ENCODE measurements around the gene RANBP10. TPM values are rescaled to one million over a fixed set of nuclear protein-coding genes. Genes with fewer than 3 reads are reported as not detected.

RANBP10 gene
- total RNA-seq, 1 donor from 2014 or later, result 11.8 TPM

DNA sequence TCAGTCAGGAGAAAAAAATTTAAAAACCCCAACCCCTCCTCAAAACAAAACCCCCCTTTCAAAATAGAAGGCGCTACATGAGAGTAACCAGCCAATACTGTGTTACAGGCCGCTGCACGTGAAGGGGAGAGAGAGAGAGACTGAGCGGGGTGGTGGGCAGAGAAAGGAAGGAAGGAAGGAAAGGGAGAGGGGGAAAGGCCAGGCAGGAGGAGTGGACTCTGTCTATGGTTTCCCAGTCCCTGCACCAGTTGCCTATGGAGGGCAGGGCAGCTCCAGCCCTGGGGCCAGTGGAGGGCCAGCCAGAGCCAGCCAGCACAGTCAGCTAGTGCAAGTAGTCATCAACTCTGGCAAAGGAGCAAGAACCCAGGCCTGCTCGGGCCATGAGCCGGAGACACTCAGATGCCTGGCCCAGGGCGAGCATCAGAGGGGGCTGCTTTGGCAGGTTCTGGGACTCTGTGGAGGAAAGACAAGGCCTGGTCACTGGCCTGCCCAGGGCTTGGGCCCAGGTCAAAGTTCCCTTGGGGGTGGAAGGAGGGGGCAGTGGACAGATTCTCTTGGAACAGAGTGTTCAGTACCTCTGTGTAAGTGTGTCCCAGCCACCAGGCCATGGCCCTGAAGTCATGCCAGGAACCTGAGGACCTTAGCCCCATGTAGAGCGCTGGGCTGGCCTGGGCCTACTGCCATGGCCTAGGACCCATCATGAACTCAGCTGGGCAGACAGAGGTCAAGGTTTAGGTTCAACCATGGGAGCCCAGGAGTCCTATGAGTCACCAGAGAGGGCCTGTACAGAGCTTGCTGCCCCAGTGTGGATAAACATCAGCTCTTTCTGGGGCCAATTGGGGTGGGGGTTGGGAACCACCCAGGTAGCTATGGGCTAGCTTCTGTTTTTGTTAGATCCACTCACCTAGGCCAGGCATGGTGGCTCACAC, 80.0 kb downstream of the RANBP10 start:
- intact Hi-C loops (cut with micrococcal nuclease), result no loop called here
- no peak for ATAC-seq

DNA sequence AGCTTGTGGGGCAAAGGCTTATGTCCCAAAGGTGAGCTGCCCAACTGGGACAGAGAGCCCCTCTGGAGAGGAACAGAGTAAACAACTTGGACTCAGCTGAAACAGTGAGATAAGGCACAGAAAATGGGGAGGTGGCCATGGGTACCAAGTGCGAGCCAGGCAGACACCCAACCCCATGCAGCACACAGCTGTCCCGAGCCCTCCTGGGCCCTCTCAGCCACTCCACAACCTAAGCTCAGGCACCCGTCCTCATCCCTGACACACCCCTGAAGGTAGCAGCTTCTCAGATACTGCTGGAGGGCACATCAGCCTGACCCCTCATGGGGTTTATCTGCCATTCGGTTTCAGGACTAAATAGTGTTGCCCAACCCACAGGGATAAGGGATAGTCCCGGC, 82.5 kb downstream of the RANBP10 start:
- ATAC-seq (no peak), DNase-seq (no peak)
- intact Hi-C loops (cut with micrococcal nuclease), result no loop called here

More for the DNA sequence above, 80.0 kb downstream of the RANBP10 start:
- DNase-seq, result no peak

DNA sequence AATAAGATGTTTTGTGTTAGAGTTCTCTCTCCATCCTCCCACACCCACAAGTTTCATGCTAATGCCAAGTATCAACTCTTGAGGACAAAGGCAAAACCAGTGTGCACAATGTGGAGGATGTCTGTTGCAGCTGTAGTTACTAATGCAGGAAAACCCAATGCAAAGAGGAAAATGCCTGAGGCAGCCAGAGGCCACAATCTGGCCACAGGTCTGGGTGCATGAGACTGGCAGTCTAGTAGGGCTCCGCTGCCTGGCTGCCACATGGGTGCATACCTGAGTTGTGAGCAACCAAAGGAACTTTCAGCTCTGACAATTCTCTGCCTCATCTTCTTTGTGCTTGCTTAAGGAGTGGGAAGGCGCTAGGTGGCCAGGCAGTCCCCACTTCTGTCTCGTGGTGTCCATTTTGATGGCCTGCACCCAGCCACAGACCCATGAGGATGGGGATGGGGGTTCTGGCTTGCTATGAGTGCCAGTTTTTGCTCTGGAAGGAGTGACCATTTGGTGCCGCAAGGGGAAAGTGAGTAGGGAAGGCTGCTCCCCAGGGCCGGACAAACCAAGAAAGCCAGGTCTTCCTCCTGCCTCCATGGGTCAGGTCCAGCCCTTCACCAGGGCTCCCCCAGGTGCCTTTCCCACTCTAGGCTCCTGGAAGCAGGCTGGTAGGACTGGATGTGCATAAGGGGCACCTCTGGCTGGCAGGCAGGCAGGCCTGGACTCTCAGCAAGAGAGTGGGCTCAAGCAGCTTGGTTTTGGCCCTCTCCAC, 83.0 kb downstream of the RANBP10 start:
- DNase-seq, result no peak
- no peak for ATAC-seq
- intact Hi-C loops (cut with micrococcal nuclease), result no loop called here

DNA sequence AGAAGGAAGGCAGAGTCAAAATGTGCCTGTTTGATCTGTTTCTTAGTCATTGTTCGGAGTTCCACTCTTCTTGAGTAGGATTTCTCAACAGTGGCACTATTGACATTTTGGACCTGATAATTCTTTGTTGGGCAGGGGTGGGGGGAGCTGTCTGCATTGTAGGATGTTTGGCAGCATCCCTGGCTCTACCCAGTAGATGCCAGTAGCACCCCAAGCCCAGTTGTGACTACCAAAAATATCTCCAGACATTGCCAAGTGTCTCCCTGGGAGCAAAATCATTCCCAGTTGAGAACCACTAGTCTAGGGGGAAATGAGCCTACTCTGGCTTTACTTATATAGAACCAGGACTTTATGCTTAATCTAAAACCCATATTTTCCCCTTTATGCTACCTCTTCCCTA, 86.1 kb downstream of the RANBP10 start:
- intact Hi-C loops (cut with micrococcal nuclease), result no loop called here
- DNase-seq (no peak), ATAC-seq (no peak)

DNA sequence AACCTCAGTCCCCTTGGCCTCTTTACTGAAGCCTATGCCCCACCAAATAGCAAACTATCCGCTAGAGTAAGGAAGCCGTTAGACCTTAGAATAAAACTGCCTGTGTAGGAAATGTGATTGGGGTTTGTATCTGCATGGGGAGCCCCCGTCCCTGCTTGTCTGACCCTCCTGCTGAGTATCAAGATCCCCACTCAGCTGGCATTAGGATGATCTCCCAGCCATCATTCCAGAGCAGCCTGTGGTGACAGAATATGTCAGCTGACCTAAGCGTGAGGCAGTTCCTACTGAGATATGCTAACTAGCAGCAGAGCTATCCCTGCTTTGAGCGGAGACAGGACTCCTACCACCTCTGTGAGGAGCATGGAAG, 86.6 kb downstream of the RANBP10 start:
- DNase-seq (no peak), ATAC-seq (peak; percentile 65)
- intact Hi-C loops (cut with micrococcal nuclease), result no loop called here

DNA sequence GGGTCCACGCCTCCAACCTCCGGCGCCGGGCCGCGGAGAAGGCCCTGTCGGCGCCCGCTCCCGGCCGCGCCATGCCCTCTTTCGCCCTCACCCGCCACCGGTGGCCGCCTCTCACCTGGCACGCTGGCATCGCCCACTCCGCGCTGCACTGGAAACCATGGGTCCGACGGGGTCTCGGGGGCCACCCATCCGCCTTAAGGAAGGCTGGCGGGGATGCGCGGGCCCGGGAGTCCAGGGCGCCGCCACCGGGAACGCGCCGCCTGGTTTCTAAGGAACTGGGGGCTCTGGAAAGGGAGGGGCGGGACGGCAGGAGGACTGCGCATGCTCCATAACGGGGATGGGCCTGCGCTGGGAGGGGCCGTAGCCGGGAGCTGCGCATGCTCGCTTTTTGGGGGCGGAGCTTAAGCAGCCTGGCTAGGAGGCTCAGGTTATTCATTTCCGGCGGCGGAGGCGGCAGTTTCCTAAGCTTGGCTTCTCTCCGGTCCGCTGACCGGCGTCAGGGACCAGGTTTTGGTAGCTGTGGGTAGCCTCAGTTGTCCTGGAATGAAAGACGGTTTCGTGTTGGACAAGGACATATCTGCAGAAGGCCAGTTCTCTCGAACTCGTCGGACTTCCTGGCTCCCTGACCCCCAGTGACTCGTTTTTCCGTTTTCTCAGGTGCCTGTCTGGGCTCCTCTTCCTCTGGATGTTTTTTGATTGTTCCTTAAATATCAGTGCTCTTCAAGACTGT, 87.1 kb downstream of the RANBP10 start, which contains the start of gene GFOD2:
Gene GFOD2 (minus strand): TSS at position 269 of the 730 bp plus-strand sequence. CDS start 33,601 bp downstream, outside the sequence.
- peak; percentile 99 for ATAC-seq
- intact Hi-C loops (cut with micrococcal nuclease), result no loop called here
- DNase-seq, result peak; percentile 98

DNA sequence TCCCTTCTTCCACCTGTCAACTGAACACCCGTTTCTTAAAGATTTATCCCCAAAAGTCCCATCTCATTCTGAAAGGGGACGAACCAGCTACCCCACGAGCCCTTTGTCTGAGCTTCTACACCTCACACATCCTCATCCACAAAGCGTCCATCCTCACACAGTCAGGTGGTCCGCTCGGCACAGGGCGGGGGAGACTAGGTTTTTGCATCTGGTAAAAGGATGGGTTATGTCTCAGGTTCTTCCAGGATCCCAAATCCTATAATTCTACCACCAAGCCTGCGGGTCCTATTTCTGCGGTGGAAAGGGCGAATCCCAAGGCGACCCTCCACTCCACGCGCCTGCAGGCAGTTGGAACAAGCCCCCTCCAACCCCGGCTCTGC, 87.7 kb downstream of the RANBP10 start:
- intact Hi-C loops (cut with micrococcal nuclease), result no loop called here
- ATAC-seq, result peak; percentile 3
- no peak for DNase-seq

DNA sequence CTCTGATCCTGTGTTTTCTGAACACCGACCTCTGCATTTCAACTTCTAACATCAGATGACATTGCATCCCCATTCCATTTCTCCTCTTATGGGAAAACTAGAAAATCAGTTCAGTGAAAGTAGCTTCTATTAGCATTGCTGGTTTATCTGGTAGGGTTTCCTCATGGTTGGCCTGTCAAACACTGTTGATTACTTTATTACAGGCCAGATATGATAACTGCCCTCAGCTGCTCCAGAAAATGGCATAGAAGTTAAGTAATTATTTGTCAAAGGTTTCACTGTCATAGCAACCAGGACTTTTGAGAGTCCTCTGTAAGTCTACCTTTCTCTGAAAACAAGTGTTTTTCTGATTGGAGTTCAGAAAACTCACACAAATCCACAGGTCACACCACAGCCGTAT, 90.3 kb downstream of the RANBP10 start:
- ATAC-seq, result no peak
- intact Hi-C loops (cut with micrococcal nuclease), result no loop called here
- DNase-seq, result no peak

DNA sequence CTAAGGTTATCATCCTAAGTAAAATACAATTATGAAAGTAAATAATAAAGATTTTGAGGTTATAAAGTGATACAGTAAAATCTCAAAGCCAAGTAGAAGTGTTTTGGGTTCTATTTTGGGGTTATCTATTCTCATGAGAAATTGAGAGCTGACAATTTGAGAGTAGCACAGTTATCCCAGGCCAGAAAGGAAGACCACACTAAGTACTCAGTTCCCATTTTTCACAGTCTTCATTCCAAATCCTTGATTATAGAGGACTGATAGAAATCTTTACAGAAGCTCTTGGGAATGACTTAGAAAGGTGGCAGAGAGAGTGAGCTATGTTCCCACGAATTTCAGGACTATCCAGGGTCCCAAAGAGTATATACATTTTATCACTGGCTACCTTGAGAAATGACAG, 91.8 kb downstream of the RANBP10 start:
- DNase-seq, result no peak
- intact Hi-C loops (cut with micrococcal nuclease), result no loop called here
- ATAC-seq, result no peak

DNA sequence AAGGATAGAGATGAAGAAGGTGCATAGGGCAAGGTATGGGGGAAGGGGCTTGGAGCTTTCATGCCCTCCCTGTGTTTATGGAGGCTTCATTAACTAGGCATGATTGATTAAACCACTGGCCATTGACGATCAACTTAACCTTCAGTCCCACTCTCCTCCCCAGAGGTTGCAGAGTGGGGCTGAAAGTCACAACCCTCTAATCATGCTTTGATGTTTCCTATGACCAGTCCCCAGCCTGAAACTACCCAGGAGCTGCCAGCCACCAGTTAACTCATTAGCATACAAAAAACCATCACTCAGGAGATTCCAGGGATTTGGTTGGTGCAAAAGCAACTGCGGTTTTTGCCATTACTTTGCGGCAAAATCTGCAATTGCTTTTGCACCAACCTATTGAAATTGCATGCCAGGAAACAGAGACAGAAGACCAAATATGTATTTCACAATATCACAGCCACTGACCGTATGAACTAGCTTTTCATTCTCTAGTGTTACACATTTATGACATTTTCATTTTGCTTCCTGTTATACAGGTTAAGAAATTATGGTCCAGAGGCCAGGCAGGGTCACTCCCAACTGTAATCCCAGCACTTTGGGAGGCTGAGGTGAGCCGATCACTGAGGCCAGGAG, 92.6 kb downstream of the RANBP10 start:
- ATAC-seq (no peak), DNase-seq (no peak)
- intact Hi-C loops (cut with micrococcal nuclease), result no loop called here

DNA sequence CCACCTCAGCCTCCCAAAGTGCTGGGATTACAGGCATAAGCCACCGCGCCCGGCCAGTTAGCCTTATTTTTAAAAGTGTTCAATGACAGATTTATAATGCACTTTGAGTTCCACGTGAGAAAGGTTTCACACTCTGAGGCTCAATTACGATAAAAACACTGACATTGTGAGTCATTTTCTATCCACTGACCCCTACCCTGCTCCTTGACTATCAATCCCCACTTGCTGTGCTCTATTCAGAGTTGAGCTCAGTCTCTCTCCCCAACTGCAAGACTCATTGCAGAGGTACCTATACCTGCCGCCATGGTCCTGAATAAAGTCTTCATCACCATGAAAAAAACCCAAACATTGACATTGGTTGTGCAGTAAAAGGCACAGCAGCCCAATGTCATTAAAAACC, 95.8 kb downstream of the RANBP10 start:
- ATAC-seq (no peak), DNase-seq (no peak)
- intact Hi-C loops (cut with micrococcal nuclease), result no loop called here

DNA sequence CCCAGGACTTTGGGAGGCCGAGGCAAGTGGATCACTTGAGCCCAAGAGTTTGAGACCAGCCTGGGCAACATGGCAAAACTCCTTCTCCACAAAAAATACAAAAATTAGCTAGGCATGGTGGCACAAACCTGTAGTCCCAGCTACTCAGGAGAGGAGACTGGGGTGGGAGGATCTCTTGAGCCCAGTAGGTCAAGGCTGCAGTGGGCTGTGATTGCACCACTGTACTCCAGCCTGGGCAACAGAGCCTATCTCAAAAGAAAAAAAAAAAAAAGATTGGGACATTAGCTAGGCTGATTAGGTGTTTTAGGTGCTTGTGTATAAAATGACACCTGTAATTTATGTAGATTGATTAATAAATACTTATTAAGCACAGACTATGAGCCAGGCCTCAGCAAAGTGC, 97.3 kb downstream of the RANBP10 start:
- intact Hi-C loops (cut with micrococcal nuclease), result no loop called here
- DNase-seq (no peak), ATAC-seq (no peak)

DNA sequence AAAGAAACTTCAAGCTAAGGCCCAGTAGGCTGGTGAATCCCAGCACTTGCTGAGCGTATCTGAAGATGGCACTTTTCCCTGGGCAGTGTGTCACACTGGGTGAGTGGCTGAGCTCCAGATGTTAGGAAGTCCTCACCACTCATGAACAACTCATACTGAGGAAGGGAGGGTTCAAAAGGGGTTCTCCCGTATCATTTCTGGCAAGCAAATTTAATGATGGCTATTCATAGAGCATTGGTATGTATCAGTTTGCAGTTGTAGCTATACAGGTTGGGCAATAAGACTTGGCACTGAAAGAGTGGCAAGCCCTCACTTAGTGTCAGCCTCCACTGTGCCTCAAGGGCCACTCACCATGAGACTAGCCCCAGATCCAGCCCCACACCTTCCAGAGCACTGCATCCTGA, 98.0 kb downstream of the RANBP10 start:
- DNase-seq (no peak), ATAC-seq (no peak)
- intact Hi-C loops (cut with micrococcal nuclease), result no loop called here

DNA sequence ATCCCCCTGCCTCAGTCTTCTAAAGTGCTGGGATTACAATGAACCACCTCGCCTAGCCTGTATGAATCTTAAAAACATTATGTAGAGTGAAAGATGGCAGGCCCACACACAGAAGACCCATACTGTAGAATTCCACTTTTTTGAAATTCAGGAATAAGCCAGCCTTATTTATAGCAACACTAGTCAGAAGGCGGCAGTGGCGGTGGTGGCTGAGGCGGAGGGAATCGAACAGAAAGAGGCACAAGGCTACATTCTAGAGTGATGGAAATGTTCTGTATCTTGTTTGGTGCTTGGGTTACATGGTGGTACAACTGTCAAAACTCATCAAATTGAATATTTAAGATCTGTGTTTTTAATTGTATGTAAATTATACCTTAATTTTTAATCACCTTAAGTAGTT, 98.6 kb downstream of the RANBP10 start:
- DNase-seq, result no peak
- intact Hi-C loops (cut with micrococcal nuclease), result no loop called here
- ATAC-seq, result no peak

DNA sequence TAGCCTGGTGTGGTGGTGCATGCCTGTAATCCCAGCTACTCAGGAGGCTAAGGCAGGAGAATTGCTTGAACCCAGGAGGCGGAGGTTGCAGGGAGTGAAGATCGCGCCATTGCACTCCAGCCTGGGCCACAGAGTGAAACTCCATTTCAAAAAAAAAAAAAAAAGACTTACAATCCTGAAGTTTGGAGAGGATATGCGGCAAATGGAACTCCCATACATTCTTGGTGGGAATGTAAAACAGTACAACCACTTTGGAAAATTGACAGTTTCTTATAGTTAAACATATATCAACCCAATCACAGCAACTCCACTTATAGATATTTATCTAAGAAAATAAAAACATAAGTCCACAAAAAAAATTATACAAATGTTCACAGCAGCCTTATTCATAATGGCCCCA, 99.2 kb downstream of the RANBP10 start:
- intact Hi-C loops (cut with micrococcal nuclease), result no loop called here
- no peak for DNase-seq
- no peak for ATAC-seq

DNA sequence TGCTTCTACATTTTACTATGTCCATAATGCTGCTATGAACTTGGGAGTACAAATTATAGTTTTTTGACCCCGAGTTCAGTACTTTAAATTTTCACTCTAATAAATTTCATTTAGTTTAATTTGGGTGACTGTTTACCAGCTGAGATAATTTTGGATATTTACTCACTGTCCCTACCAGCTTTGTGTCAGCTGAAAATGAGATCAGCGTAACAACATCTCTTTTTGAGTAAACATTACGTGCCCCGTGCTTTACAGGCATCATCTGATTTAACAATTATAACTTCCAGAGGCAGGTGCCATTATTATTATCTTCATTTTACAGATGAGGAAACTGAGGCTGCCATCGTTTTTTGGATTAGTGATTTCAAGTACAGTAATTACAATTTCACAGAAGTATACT, 102.2 kb downstream of the RANBP10 start:
- intact Hi-C loops (cut with micrococcal nuclease), result no loop called here
- no peak for DNase-seq
- no peak for ATAC-seq

DNA sequence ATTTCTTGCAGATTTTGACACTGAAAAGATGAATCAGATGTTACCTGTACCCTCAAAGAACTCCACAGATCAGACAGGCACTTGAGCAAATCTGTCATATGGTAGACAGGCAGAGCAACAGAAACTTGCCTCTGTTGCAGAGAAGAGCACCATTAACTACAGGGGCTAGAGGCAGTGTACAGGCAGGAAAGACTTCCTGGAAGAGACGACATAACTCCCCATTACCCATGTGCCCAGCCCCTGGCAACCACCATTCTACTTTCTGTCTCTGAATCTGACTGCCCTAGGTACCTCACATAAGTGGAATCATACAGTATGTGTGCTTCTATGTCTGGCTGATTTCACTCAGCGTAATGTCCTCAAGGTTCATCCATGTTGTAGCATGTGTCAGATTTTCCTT, 102.7 kb downstream of the RANBP10 start:
- ATAC-seq, result no peak

DNA sequence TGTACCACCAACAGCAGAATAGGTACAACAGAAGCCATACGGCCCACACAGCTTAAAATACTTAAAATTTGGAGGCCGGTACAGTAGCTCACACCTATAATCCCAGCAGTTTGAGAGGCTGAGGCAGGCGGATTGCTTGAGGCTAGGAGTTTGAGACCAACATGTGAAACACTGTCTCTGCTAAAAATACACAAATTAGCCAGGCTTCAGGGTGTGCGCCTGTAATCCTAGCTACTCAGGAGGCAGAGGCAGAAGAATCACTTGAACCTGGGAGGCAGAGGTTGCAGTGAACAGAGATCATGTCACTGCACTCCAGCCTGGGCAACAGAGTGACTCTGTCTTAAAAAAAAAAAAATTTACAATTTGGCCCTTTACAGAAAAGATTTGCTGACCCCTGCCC, 104.2 kb downstream of the RANBP10 start:
- intact Hi-C loops (cut with micrococcal nuclease), result no loop called here
- DNase-seq, result no peak
- no peak for ATAC-seq

More for the DNA sequence above, 102.7 kb downstream of the RANBP10 start:
- DNase-seq, result no peak
- intact Hi-C loops (cut with micrococcal nuclease), result no loop called here

DNA sequence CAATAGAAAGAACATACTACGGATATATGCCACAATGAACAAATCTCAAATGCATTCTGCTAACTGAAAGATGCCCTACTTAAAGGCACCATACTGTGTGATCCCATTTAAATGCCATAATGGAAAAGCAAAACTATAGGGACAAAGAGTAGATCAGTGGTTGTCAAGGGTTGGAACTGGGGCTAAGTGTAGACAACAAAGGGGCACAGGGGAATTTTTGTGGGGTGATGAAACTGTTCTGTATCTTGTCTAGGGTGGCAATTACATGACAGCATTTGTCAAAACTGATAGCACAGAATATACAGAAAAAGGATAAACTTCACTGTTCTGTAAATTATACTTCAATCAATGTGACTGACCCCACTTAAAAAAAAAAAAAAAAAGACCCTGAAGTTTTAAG, 104.9 kb downstream of the RANBP10 start:
- intact Hi-C loops (cut with micrococcal nuclease), result no loop called here
- DNase-seq (no peak), ATAC-seq (no peak)
